Neural progenitor cell (in vitro differentiated cells): ENCODE results near the gene HEXB.
"Not testable (repeated sequence)": the region's sequence is repeated elsewhere in the genome, so short reads cannot be mapped to it uniquely, and the experiment has no call there.

Experiments used
- EZH2phosphoT487 ChIP-seq: fragments of 200-600 bp; sonication (generic); IDR thresholded peaks from 2 replicates; pipeline ENCODE4 v1.6.1; 2017; ENCODE audit warnings: antibody characterized with exemption
- TF ChIP-seq, protein P1 (sequence below): fragments of 200-600 bp; sonication (generic); IDR thresholded peaks from 2 replicates; pipeline ENCODE4 v1.5.1; 2017; ENCODE audit warnings: antibody characterized with exemption, mild to moderate bottlenecking

DNA sequence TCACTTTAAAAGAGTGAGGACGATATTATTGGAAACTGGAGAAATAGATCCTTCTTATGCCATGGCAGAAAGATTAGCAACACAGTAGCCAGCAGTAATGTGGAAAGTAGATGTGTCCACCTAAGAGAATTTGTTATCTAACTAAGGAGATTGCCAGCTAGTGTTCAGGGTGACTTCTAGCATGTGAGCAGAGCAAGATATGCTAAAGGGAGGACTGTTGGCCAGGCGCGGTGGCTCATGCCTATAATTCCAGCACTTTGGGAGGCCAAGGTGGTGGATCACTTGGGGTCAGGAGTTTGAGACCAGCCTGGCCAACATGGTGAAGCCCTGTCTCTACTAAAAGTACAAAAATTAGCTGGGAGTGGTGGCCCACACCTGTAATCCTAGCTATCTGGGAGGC, 5.7 kb upstream of the HEXB start:
- TF ChIP-seq, protein P1, sequence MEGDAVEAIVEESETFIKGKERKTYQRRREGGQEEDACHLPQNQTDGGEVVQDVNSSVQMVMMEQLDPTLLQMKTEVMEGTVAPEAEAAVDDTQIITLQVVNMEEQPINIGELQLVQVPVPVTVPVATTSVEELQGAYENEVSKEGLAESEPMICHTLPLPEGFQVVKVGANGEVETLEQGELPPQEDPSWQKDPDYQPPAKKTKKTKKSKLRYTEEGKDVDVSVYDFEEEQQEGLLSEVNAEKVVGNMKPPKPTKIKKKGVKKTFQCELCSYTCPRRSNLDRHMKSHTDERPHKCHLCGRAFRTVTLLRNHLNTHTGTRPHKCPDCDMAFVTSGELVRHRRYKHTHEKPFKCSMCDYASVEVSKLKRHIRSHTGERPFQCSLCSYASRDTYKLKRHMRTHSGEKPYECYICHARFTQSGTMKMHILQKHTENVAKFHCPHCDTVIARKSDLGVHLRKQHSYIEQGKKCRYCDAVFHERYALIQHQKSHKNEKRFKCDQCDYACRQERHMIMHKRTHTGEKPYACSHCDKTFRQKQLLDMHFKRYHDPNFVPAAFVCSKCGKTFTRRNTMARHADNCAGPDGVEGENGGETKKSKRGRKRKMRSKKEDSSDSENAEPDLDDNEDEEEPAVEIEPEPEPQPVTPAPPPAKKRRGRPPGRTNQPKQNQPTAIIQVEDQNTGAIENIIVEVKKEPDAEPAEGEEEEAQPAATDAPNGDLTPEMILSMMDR: not testable (repeated sequence)
- TF ChIP-seq EZH2phosphoT487: not testable (repeated sequence)
